HCT116 (cell line): Measurements from ENCODE around the gene SYNE1. TPM values are rescaled to one million over a fixed set of nuclear protein-coding genes. Genes with fewer than 3 reads are reported as not detected.

Experiments
- ATAC-seq: fragments of 200-7000 bp; cut with Tn5 transposase; 2 replicates; pipeline ENCODE4 v1.9.1; 2020; ENCODE audit warnings: mild to moderate bottlenecking, moderate library complexity
- BruUV-seq: library from RNA; stranded (reverse); fragments of 400-500 nt; replicated peaks from 2 replicates; lab custom pipeline; 2021; lab: Mats Ljungman, UMichigan
- CTCF ChIA-PET: fragments of 300-600 bp; sonication (Branson Sonifier 250); formaldehyde crosslinking; loops from one replicate; lab custom pipeline; 2021; ENCODE audit warnings: antibody characterized with exemption; lab: Charles Lee
- POLR2A ChIA-PET: fragments of 300-600, 350-600 bp; sonication (Branson Sonifier 250); formaldehyde crosslinking; loops from one replicate; lab custom pipeline; 2021; ENCODE audit warnings: antibody characterized with exemption; lab: Charles Lee
- RAD21 ChIA-PET, 2 experiments: fragments of 300-600 bp; sonication (Branson Sonifier 250); formaldehyde crosslinking; loops; one replicate each; lab custom pipeline; 2023; ENCODE audit warnings: low total read pairs in 2 of 2; ENCODE audit not compliant: uncharacterized antibody in 2 of 2, unreplicated experiment in 2 of 2, low non-redundant PET in 1 of 2; lab: Charles Lee
- DNase-seq: peaks from one replicate; pipeline ENCODE4 v3.0.0-alpha.2; 2010; ENCODE audit warnings: low read depth, low spot score
- H2AFZ ChIP-seq: fragments of 200-600 bp; shearing (Covaris generic), sonication (generic); 2 replicates; pipeline ENCODE4 v1.6.1; 2017; ENCODE audit warnings: low read depth, mixed run types, mixed read lengths, antibody characterized with exemption, low read length; ENCODE audit not compliant: poor library complexity, severe bottlenecking
- H3K27ac ChIP-seq: 2 replicates; pipeline ENCODE4 v1.5.1; 2012; ENCODE audit warnings: low read depth, low read length
- H3K27me3 ChIP-seq: fragments of 200-600 bp; sonication (generic); 2 replicates; pipeline ENCODE4 v1.6.1; 2016; ENCODE audit warnings: mixed run types, low read length, mixed read lengths; ENCODE audit not compliant: insufficient read depth
- H3K36me3 ChIP-seq, 2 experiments: fragments of 200-500 bp in 1 of 2; fragments of 200-600 bp in 1 of 2; sonication (Bioruptor generic) in 1 of 2; sonication (generic) in 1 of 2; 2 replicates each; pipeline versions ENCODE4 v1.5.1 to v1.6.1; 2014 to 2016; ENCODE audit warnings: low read length in 2 of 2, inconsistent platforms in 1 of 2, mixed read lengths in 1 of 2, mixed run types in 1 of 2; ENCODE audit not compliant: insufficient read depth in 2 of 2, control insufficient read depth in 1 of 2
- H3K4me1 ChIP-seq, 2 experiments: fragments of 200-600 bp in 1 of 2; sonication (generic) in 1 of 2; 2 replicates each; pipeline versions ENCODE4 v1.5.1 to v1.6.1; 2012 to 2017; ENCODE audit warnings: low read length in 2 of 2, inconsistent platforms in 1 of 2, mild to moderate bottlenecking in 1 of 2, mixed read lengths in 1 of 2, mixed run types in 1 of 2, moderate library complexity in 1 of 2; ENCODE audit not compliant: insufficient read depth in 2 of 2, control insufficient read depth in 1 of 2
- H3K4me2 ChIP-seq: fragments of 200-600 bp; sonication (generic); 2 replicates; pipeline ENCODE4 v1.6.1; 2017; ENCODE audit warnings: mixed run types, low read length, mixed read lengths
- H3K4me3 ChIP-seq, 2 experiments: fragments of 200-600 bp in 1 of 2; sonication (generic) in 1 of 2; replicated peaks in 1 of 2; 2 replicates each; pipeline ENCODE4 v1.5.1; 2011 to 2016; ENCODE audit warnings: low read length in 2 of 2, control low read depth in 1 of 2, low read depth in 1 of 2, mild to moderate bottlenecking in 1 of 2, mixed read lengths in 1 of 2, mixed run types in 1 of 2
- H3K79me2 ChIP-seq: fragments of 200-600 bp; sonication (generic); 2 replicates; pipeline ENCODE4 v1.6.1; 2017; ENCODE audit warnings: mild to moderate bottlenecking, mixed run types, low read length, moderate library complexity, mixed read lengths; ENCODE audit not compliant: insufficient read depth
- H3K9ac ChIP-seq: fragments of 200-600 bp; sonication (generic); 2 replicates; pipeline ENCODE4 v1.6.1; 2016; ENCODE audit warnings: low read length, mixed read lengths
- H3K9me2 ChIP-seq: fragments of 200-600 bp; sonication (generic), shearing (Covaris generic); 2 replicates; pipeline ENCODE4 v1.6.1; 2017; ENCODE audit warnings: mixed run types, mild to moderate bottlenecking, moderate library complexity; ENCODE audit not compliant: insufficient read depth
- H3K9me3 ChIP-seq, 2 experiments: fragments of 200-500 bp in 1 of 2; fragments of 200-600 bp in 1 of 2; sonication (Bioruptor generic) in 1 of 2; sonication (generic) in 1 of 2; 2 replicates each; pipeline ENCODE4 v1.6.1; 2014 to 2017; ENCODE audit warnings: low read length in 2 of 2, mixed read lengths in 2 of 2, inconsistent platforms in 1 of 2, low read depth in 1 of 2, mild to moderate bottlenecking in 1 of 2, mixed run types in 1 of 2, moderate library complexity in 1 of 2; ENCODE audit not compliant: control insufficient read depth in 1 of 2, insufficient read depth in 1 of 2
- H4K20me1 ChIP-seq: fragments of 200-600 bp; sonication (generic), shearing (Covaris generic); 2 replicates; pipeline ENCODE4 v1.6.1; 2017; ENCODE audit warnings: mixed run types, mild to moderate bottlenecking, moderate library complexity; ENCODE audit not compliant: insufficient read depth
- ATF3 ChIP-seq: IDR thresholded peaks from 2 replicates; pipeline ENCODE4 v1.6.1; 2012
- CBX3 ChIP-seq: IDR thresholded peaks from 2 replicates; pipeline ENCODE4 v1.6.1; 2012; ENCODE audit warnings: low read depth
- CTCF ChIP-seq, 3 experiments: fragments of 200-600 bp in 1 of 3; sonication (generic) in 1 of 3; IDR thresholded peaks in 2 of 3; conservative IDR thresholded peaks in 1 of 3; 2 replicates each; pipeline ENCODE4 v1.5.1; 2012 to 2017; ENCODE audit warnings: low read depth in 2 of 3, low read length in 2 of 3, antibody characterized with exemption in 1 of 3, borderline replicate concordance in 1 of 3, control low read depth in 1 of 3, mild to moderate bottlenecking in 1 of 3, mixed read lengths in 1 of 3, mixed run types in 1 of 3, moderate library complexity in 1 of 3; ENCODE audit not compliant: insufficient read depth in 1 of 3
- EGR1 ChIP-seq: IDR thresholded peaks from 2 replicates; pipeline ENCODE4 v1.6.1; 2012; ENCODE audit warnings: low read depth
- ELF1 ChIP-seq: IDR thresholded peaks from 2 replicates; pipeline ENCODE4 v1.6.1; 2012; ENCODE audit warnings: low read depth, borderline replicate concordance
- EZH2phosphoT487 ChIP-seq: fragments of 200-600 bp; IDR thresholded peaks from 2 replicates; pipeline ENCODE4 v1.6.1; 2018; ENCODE audit warnings: antibody characterized with exemption, borderline replicate concordance
- JUND ChIP-seq: IDR thresholded peaks from 2 replicates; pipeline ENCODE4 v1.6.1; 2012
- MAX ChIP-seq: IDR thresholded peaks from 2 replicates; pipeline ENCODE4 v1.6.1; 2012
- POLR2AphosphoS5 ChIP-seq: IDR thresholded peaks from 2 replicates; pipeline ENCODE4 v1.6.1; 2011; ENCODE audit warnings: mild to moderate bottlenecking, low read depth, low read length, moderate library complexity
- RAD21 ChIP-seq: IDR thresholded peaks from 2 replicates; pipeline ENCODE4 v1.6.1; 2012; ENCODE audit warnings: low read depth, mild to moderate bottlenecking
- REST ChIP-seq: IDR thresholded peaks from 2 replicates; pipeline ENCODE4 v1.6.1; 2012; ENCODE audit warnings: low read depth
- SP1 ChIP-seq: IDR thresholded peaks from 2 replicates; pipeline ENCODE4 v1.6.1; 2012; ENCODE audit warnings: low read depth
- SRF ChIP-seq: IDR thresholded peaks from 2 replicates; pipeline ENCODE4 v1.6.1; 2012; ENCODE audit warnings: low read depth
- TCF7L2 ChIP-seq: IDR thresholded peaks from 2 replicates; pipeline ENCODE4 v1.7.0; 2011; ENCODE audit warnings: borderline replicate concordance, inconsistent platforms; ENCODE audit not compliant: insufficient read depth, insufficient read length; ENCODE audit errors: extremely low read depth
- YY1 ChIP-seq: IDR thresholded peaks from 2 replicates; pipeline ENCODE4 v1.6.1; 2011; ENCODE audit warnings: low read length, low read depth, moderate library complexity, mild to moderate bottlenecking; ENCODE audit not compliant: insufficient replicate concordance; ENCODE audit errors: extremely low read depth
- ZBTB33 ChIP-seq: IDR thresholded peaks from 2 replicates; pipeline ENCODE4 v1.6.1; 2011; ENCODE audit warnings: mild to moderate bottlenecking, low read length, moderate library complexity; ENCODE audit not compliant: insufficient replicate concordance; ENCODE audit errors: extremely low read depth
- ZFX ChIP-seq: fragments of 450-650 bp; IDR thresholded peaks from 2 replicates; pipeline ENCODE4 v1.6.1; 2017
- ZNF274 ChIP-seq: fragments of 200-500 bp; sonication (Bioruptor generic); IDR thresholded peaks from 2 replicates; pipeline ENCODE4 v1.6.1; 2014; ENCODE audit warnings: mild to moderate bottlenecking, low read depth, low read length, inconsistent platforms
- intact Hi-C: fragments of 100-400 bp; cut with micrococcal nuclease; formaldehyde crosslinking; loops from 2 replicates; pipeline ENCODE4 v1.10.0; 2022
- total RNA-seq: library from RNA; stranded (reverse); gene quantifications from one replicate; pipeline ENCODE4 v1.2.1, GENCODE V29; 2021; ENCODE audit not compliant: unreplicated experiment

The SYNE1 gene
- total RNA-seq, 1 experiment from 2014 or later: 5.4 TPM

- ChIA-PET RAD21 (no interaction called here), CTCF (no interaction called here), POLR2A (no interaction called here)
- ATAC-seq: no peak
- Histone ChIP-seq H2AFZ (no peak overlapping the region), H4K20me1 (no peaks in the 10 kb centered on the region), H3K9ac (no peak overlapping the region), H3K4me2 (no peak overlapping the region), H3K27ac (no peak overlapping the region), H3K9me2 (peaks cover 3% of the 10 kb centered on the region; the same call in 1 of the 2 replicates), H3K79me2 (no peaks in the 10 kb centered on the region), H3K4me3 (no peak overlapping the region), H3K4me1 (no peaks in the 10 kb centered on the region), H3K9me3 (no peaks in the 10 kb centered on the region), H3K27me3 (no peaks in the 10 kb centered on the region), H3K36me3 (no peaks in the 10 kb centered on the region)
- no peak for DNase-seq
- TF ChIP-seq CTCF (IDR thresholded peaks at IDR 0.05 in 2 of 3, conservative IDR thresholded peaks at IDR 0.05 in 1 of 3; ENCODE audit: borderline replicate concordance in 1 of 3, insufficient read depth in 1 of 3, low read depth in 2 of 3, low read length in 2 of 3) (no peak), SP1 (no peak), ZFX (no peak), ATF3 (no peak), ELF1 (no peak), YY1 (no peak), RAD21 (no peak), ZNF274 (no peak), ZBTB33 (no peak), CBX3 (no peak), POLR2AphosphoS5 (no peak), SRF (no peak), TCF7L2 (no peak), EZH2phosphoT487 (no peak), JUND (no peak), MAX (no peak), EGR1 (no peak), REST (no peak)
- intact Hi-C loops: no loop called here
- no TSS peak for BruUV-seq
Observed at GRCh38 chr6:152161501-152161900, 475.7 kb downstream of the SYNE1 start.
